HepG2 (cell line): ENCODE results near the gene CLK4. TPM values are rescaled to one million over a fixed set of nuclear protein-coding genes. Genes with fewer than 3 reads are reported as not detected.

Experiments
- GATAD1 ChIP-seq: IDR thresholded peaks from 2 replicates; pipeline ENCODE4 v1.6.1; 2016; ENCODE audit warnings: missing genetic modification reagents, missing compliant biosample characterization
- HNRNPLL ChIP-seq: fragments of 200-400 bp; formaldehyde crosslinking; IDR thresholded peaks from 2 replicates; pipeline ENCODE4 v1.6.1; 2017; ENCODE audit warnings: mild to moderate bottlenecking, low read depth, low read length; ENCODE audit not compliant: poor library complexity, severe bottlenecking
- IRF9 ChIP-seq: sonication (generic); formaldehyde crosslinking; IDR thresholded peaks from 2 replicates; pipeline ENCODE4 v1.8.0; 2022; ENCODE audit warnings: missing genetic modification reagents, mild to moderate bottlenecking, borderline replicate concordance
- KDM3A ChIP-seq: IDR thresholded peaks from 2 replicates; pipeline ENCODE4 v1.6.1; 2018; ENCODE audit warnings: low read depth, missing compliant biosample characterization
- SMARCE1 ChIP-seq: fragments of 450-650 bp; IDR thresholded peaks from 2 replicates; pipeline ENCODE4 v1.6.1; 2017; ENCODE audit warnings: borderline replicate concordance
- SMYD3 ChIP-seq: sonication (generic); formaldehyde crosslinking; IDR thresholded peaks from 2 replicates; pipeline ENCODE4 v1.8.1; 2023; ENCODE audit warnings: mild to moderate bottlenecking, missing genetic modification reagents
- TFE3 ChIP-seq: IDR thresholded peaks from 2 replicates; pipeline ENCODE4 v1.6.1; 2016
- TOPORS ChIP-seq: sonication (generic); formaldehyde crosslinking; IDR thresholded peaks from 2 replicates; pipeline ENCODE4 v1.8.0; 2023; ENCODE audit warnings: mild to moderate bottlenecking, missing genetic modification reagents
- ZNF607 ChIP-seq: sonication (generic); formaldehyde crosslinking; IDR thresholded peaks from 2 replicates; pipeline ENCODE4 v1.5.1; 2020; ENCODE audit warnings: missing genetic modification reagents, mild to moderate bottlenecking, borderline replicate concordance
- ZNF646 ChIP-seq: sonication (generic); formaldehyde crosslinking; IDR thresholded peaks from 2 replicates; pipeline ENCODE4 v1.9.0; 2021; ENCODE audit warnings: mild to moderate bottlenecking, missing genetic modification reagents
- ZNF792 ChIP-seq: IDR thresholded peaks from 2 replicates; pipeline ENCODE4 v1.6.1; 2016
- ZNF83 ChIP-seq: sonication (generic); formaldehyde crosslinking; IDR thresholded peaks from 2 replicates; pipeline ENCODE4 v1.4.0; 2020; ENCODE audit warnings: missing genetic modification reagents, mild to moderate bottlenecking, borderline replicate concordance
- polyA plus RNA-seq, 8 experiments: library from polyadenylated mRNA; depleted of rRNA in 3 of 8; stranded (reverse) in 7 of 8; unstranded in 1 of 8; fragments of >200 nt; fragmentation: Illumina TruSeq in 4 of 8; extraction: Trizol in 4 of 8; gene quantifications; 2 replicates each; pipeline versions ENCODE4 v1.2.1 to v1.2.3, GENCODE V29; 2011 to 2016; ENCODE audit warnings: low read depth in 4 of 8, missing spikeins in 1 of 8, mixed read lengths in 1 of 8; ENCODE audit not compliant: insufficient read depth in 1 of 8
- total RNA-seq, 5 experiments: library from RNA; depleted of rRNA; stranded (reverse); fragments of >200 nt; fragmentation: Illumina TruSeq; extraction: Trizol; gene quantifications; 2 replicates each; pipeline ENCODE4 v1.2.3, GENCODE V29; 2016; ENCODE audit warnings: low read depth in 1 of 5
- TF ChIP-seq, protein P1 (sequence below): sonication (generic); formaldehyde crosslinking; IDR thresholded peaks from 2 replicates; pipeline ENCODE4 v1.4.0; 2020; ENCODE audit warnings: missing genetic modification reagents, borderline replicate concordance
- TF ChIP-seq, protein P2 (sequence below): sonication (generic); formaldehyde crosslinking; IDR thresholded peaks from 2 replicates; pipeline ENCODE4 v1.4.0; 2020; ENCODE audit warnings: mild to moderate bottlenecking, missing genetic modification reagents

Gene CLK4
- total and polyA plus RNA-seq, 2 of the 13 experiments (the other 11 are each of a cell fraction or from before 2014, with no cell fraction given) = 17.7 to 18.4 TPM

GRCh38 chr5:178626484-178627258 lies at the start of gene CLK4 (continued):
- TF ChIP-seq, protein P1, sequence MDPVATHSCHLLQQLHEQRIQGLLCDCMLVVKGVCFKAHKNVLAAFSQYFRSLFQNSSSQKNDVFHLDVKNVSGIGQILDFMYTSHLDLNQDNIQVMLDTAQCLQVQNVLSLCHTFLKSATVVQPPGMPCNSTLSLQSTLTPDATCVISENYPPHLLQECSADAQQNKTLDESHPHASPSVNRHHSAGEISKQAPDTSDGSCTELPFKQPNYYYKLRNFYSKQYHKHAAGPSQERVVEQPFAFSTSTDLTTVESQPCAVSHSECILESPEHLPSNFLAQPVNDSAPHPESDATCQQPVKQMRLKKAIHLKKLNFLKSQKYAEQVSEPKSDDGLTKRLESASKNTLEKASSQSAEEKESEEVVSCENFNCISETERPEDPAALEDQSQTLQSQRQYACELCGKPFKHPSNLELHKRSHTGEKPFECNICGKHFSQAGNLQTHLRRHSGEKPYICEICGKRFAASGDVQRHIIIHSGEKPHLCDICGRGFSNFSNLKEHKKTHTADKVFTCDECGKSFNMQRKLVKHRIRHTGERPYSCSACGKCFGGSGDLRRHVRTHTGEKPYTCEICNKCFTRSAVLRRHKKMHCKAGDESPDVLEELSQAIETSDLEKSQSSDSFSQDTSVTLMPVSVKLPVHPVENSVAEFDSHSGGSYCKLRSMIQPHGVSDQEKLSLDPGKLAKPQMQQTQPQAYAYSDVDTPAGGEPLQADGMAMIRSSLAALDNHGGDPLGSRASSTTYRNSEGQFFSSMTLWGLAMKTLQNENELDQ = no peak
- TF ChIP-seq ZNF607 (CRISPR knock-in tag) (peak; percentile 45; the same call in 1 of the 2 replicates), KDM3A (CRISPR knock-in tag) (peak; percentile 70; the same call in 1 of the 2 replicates), ZNF792 (CRISPR knock-in tag) (no peak; the same call in 1 of the 2 replicates), ZNF646 (peak; percentile 50; the same call in 1 of the 2 replicates), TOPORS (0 out of 2 replicates have a peak, but pooled peaks have one; percentile 22), ZNF83 (CRISPR knock-in tag) (no peak), TFE3 (CRISPR knock-in tag) (peak; percentile 24; the same call in 1 of the 2 replicates), SMARCE1 (no peak), IRF9 (CRISPR knock-in tag) (peak; percentile 13; the same call in 1 of the 2 replicates), HNRNPLL (no peak), GATAD1 (CRISPR knock-in tag) (peak; percentile 44), SMYD3 (CRISPR knock-in tag) (0 out of 2 replicates have a peak, but pooled peaks have one; percentile 44)
- TF ChIP-seq, protein P2, sequence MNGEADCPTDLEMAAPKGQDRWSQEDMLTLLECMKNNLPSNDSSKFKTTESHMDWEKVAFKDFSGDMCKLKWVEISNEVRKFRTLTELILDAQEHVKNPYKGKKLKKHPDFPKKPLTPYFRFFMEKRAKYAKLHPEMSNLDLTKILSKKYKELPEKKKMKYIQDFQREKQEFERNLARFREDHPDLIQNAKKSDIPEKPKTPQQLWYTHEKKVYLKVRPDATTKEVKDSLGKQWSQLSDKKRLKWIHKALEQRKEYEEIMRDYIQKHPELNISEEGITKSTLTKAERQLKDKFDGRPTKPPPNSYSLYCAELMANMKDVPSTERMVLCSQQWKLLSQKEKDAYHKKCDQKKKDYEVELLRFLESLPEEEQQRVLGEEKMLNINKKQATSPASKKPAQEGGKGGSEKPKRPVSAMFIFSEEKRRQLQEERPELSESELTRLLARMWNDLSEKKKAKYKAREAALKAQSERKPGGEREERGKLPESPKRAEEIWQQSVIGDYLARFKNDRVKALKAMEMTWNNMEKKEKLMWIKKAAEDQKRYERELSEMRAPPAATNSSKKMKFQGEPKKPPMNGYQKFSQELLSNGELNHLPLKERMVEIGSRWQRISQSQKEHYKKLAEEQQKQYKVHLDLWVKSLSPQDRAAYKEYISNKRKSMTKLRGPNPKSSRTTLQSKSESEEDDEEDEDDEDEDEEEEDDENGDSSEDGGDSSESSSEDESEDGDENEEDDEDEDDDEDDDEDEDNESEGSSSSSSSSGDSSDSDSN (CRISPR knock-in tag) = peak; percentile 88
